ENCODE measurements around the gene RASSF4.

DNA sequence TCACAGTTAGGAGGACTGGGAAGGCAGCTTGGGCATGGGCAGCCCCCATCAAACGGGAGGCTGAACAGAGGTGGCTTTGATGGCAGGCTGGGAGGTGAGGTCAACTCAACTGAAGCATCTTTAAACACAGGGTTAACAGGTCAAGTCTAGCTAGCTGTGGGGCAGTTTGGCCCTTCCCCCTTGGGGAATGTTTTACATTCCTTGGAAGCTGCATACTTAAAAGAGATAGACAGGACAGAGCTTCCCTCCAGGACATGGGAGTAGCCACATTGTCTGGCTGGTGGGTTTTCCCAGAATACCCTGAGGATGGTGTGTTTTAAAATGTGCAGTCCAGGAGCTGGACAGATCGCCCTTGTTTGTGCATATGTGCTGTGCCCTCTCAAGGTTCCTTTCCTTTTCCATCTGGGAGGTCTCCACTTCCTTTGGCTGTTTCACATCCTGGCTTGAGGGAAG lies 6.8 kb upstream of the RASSF4 start:
- TF ChIP-seq ZNF626 (tag by site-specific recombination; IDR thresholded peaks at IDR 0.05) (no peak), ELK4 (IDR thresholded peaks at IDR 0.05; ENCODE audit: borderline replicate concordance, low read depth, low read length) (no peak), ZNF354C (tag by site-specific recombination; IDR thresholded peaks at IDR 0.05; ENCODE audit: borderline replicate concordance, low read depth) (no peak), ZBTB7A (tag by site-specific recombination; IDR thresholded peaks at IDR 0.05; ENCODE audit: low read depth) (no peak), GLI2 (tag by site-specific recombination; IDR thresholded peaks at IDR 0.05; ENCODE audit: borderline replicate concordance, low read depth) (no peak), PATZ1 (tag by site-specific recombination; IDR thresholded peaks at IDR 0.05) (no peak), ZNF596 (tag by site-specific recombination; IDR thresholded peaks at IDR 0.05) (no peak), REST (tag by site-specific recombination; IDR thresholded peaks at IDR 0.05) (no peak), KLF16 (tag by site-specific recombination; IDR thresholded peaks at IDR 0.05) (no peak), ZNF26 (tag by site-specific recombination; IDR thresholded peaks at IDR 0.05) (no peak)
- TF ChIP-seq, protein P1, sequence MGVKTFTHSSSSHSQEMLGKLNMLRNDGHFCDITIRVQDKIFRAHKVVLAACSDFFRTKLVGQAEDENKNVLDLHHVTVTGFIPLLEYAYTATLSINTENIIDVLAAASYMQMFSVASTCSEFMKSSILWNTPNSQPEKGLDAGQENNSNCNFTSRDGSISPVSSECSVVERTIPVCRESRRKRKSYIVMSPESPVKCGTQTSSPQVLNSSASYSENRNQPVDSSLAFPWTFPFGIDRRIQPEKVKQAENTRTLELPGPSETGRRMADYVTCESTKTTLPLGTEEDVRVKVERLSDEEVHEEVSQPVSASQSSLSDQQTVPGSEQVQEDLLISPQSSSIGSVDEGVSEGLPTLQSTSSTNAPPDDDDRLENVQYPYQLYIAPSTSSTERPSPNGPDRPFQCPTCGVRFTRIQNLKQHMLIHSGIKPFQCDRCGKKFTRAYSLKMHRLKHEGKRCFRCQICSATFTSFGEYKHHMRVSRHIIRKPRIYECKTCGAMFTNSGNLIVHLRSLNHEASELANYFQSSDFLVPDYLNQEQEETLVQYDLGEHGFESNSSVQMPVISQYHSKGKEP (tag by site-specific recombination; IDR thresholded peaks at IDR 0.05) = no peak
- TF ChIP-seq, protein P2, sequence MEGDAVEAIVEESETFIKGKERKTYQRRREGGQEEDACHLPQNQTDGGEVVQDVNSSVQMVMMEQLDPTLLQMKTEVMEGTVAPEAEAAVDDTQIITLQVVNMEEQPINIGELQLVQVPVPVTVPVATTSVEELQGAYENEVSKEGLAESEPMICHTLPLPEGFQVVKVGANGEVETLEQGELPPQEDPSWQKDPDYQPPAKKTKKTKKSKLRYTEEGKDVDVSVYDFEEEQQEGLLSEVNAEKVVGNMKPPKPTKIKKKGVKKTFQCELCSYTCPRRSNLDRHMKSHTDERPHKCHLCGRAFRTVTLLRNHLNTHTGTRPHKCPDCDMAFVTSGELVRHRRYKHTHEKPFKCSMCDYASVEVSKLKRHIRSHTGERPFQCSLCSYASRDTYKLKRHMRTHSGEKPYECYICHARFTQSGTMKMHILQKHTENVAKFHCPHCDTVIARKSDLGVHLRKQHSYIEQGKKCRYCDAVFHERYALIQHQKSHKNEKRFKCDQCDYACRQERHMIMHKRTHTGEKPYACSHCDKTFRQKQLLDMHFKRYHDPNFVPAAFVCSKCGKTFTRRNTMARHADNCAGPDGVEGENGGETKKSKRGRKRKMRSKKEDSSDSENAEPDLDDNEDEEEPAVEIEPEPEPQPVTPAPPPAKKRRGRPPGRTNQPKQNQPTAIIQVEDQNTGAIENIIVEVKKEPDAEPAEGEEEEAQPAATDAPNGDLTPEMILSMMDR (tag by site-specific recombination; IDR thresholded peaks at IDR 0.05) = no peak
- TF ChIP-seq, protein P3, sequence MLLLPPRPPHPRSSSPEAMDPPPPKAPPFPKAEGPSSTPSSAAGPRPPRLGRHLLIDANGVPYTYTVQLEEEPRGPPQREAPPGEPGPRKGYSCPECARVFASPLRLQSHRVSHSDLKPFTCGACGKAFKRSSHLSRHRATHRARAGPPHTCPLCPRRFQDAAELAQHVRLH (tag by site-specific recombination; IDR thresholded peaks at IDR 0.05) = no peak
